Esophagus squamous epithelium (tissue), 5 donors: ENCODE results near the gene DSCAML1. TPM values are rescaled to one million over a fixed set of nuclear protein-coding genes. Genes with fewer than 3 reads are reported as not detected.

Experiments
- DNase-seq: peaks from one replicate; lab custom pipeline; 2025; lab: John Stamatoyannopoulos, UW
- H3K27ac ChIP-seq, 4 donors: fragments of 200-600 bp; sonication (generic); one replicate each; pipeline ENCODE4 v1.5.1; 2016 to 2019; ENCODE audit warnings: mild to moderate bottlenecking in 1 of 4
- H3K27me3 ChIP-seq, 4 donors: fragments of 200-600 bp; sonication (generic); 1 replicate in 3 of 4; 2 replicates in 1 of 4; pipeline versions ENCODE4 v1.5.1 to v1.6.0; 2017 to 2021; ENCODE audit warnings: antibody characterized with exemption in 1 of 4
- H3K36me3 ChIP-seq, 3 donors: fragments of 200-600 bp; sonication (generic); one replicate each; pipeline ENCODE4 v1.5.1; 2016 to 2019
- H3K4me1 ChIP-seq, 3 donors: fragments of 200-600 bp; sonication (generic); one replicate each; pipeline ENCODE4 v1.5.1; 2017 to 2019
- H3K4me3 ChIP-seq, 4 donors: fragments of 200-600 bp; sonication (generic); 1 replicate in 3 of 4; 2 replicates in 1 of 4; pipeline ENCODE4 v1.5.1; 2016 to 2019; ENCODE audit warnings: mild to moderate bottlenecking in 2 of 4, moderate library complexity in 1 of 4
- H3K9me3 ChIP-seq, 3 donors: fragments of 200-600 bp; sonication (generic); one replicate each; pipeline ENCODE4 v1.5.1; 2016 to 2019
- CTCF ChIP-seq, 6 experiments: fragments of 450-650 bp in 4 of 6; fragments of 200-600 bp in 2 of 6; sonication (generic) in 2 of 6; IDR thresholded peaks; one replicate each; pipeline ENCODE4 v1.5.1; 2016 to 2019; ENCODE audit warnings: antibody characterized with exemption in 6 of 6, mild to moderate bottlenecking in 4 of 6, moderate library complexity in 4 of 6
- POLR2A ChIP-seq, 4 donors: fragments of 450-650 bp; IDR thresholded peaks; one replicate each; pipeline ENCODE4 v1.6.1; 2017; ENCODE audit warnings: antibody characterized with exemption in 4 of 4, mild to moderate bottlenecking in 4 of 4, moderate library complexity in 3 of 4
- WGBS, 2 donors: methylation state at CpG; one replicate each; pipeline ENCODE4 v1.1.5; 2018; 5-methylcytosine and 5-hydroxymethylcytosine counted together
- intact Hi-C: fragments of 100-400 bp; cut with DNase I; formaldehyde crosslinking; loops from one replicate; pipeline ENCODE4 v1.15.0; 2022
- total RNA-seq, 4 donors: library from RNA; depleted of rRNA; stranded (reverse); fragments of >200 nt; gene quantifications; one replicate each; pipeline ENCODE4 v1.1.0, GENCODE V29; 2016
- donor health status: DM: yes; HTN: yes; CAD: no.

The DSCAML1 gene
- total RNA-seq, 4 donors from 2014 or later = 0.04 to 0.19 TPM; not detected in 2

DNA sequence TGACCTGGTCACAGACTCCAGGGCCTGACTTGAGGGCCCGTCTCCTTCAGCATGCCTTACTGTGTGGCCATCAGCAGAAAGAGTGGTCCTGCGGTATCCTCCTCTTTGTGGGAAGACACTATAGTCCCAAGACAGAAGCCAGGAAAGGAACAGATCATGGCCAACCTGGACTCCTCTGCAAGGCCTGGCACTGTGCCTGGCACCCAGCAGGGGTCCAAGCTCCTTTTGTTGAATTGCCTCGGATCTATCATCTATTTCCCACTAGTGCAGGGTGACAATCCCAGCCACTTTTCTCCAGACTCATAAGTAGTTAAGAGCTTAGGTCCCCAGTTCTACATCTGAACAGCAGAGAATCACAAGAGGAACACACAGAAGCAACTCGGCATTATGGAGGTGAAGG, 27.0 kb downstream of the DSCAML1 start:
- 78 to 84% methylated on average over 3 to 4 of the region's 4 CpGs for WGBS, 2 donors
- no peak for TF ChIP-seq POLR2A (IDR thresholded peaks at IDR 0.05)
- TF ChIP-seq CTCF (IDR thresholded peaks at IDR 0.05) = no peak
- no peak for DNase-seq

GRCh38 chr11:117769533-117769932, 27.5 kb downstream of the DSCAML1 start:
- H3K27me3 ChIP-seq = peaks cover 0 to 31% (median 0%) of the 10 kb centered on the region in 4 donors
- intact Hi-C loops = no loop called here
- H3K9me3 ChIP-seq = no peaks in the 10 kb centered on the region
- H3K4me3 ChIP-seq = no peak overlapping the region
- no peaks in the 10 kb centered on the region for H3K36me3 ChIP-seq
- WGBS, 2 donors = 77 to 92% methylated on average over 2 of the region's 2 CpGs
- no peak for TF ChIP-seq CTCF (IDR thresholded peaks at IDR 0.05)
- TF ChIP-seq POLR2A (IDR thresholded peaks at IDR 0.05) = no peak
- H3K4me1 ChIP-seq = no peaks in the 10 kb centered on the region
- no peak overlapping the region for H3K27ac ChIP-seq
- no peak for DNase-seq

More for the DNA sequence above, 27.0 kb downstream of the DSCAML1 start:
- Histone ChIP-seq H3K36me3 (no peaks in the 10 kb centered on the region), H3K9me3 (no peaks in the 10 kb centered on the region), H3K27me3 (peaks cover 0 to 34% (median 0%) of the 10 kb centered on the region in 4 donors), H3K4me1 (no peaks in the 10 kb centered on the region), H3K27ac (no peak overlapping the region), H3K4me3 (no peak overlapping the region)
- intact Hi-C loops = no loop called here

DNA sequence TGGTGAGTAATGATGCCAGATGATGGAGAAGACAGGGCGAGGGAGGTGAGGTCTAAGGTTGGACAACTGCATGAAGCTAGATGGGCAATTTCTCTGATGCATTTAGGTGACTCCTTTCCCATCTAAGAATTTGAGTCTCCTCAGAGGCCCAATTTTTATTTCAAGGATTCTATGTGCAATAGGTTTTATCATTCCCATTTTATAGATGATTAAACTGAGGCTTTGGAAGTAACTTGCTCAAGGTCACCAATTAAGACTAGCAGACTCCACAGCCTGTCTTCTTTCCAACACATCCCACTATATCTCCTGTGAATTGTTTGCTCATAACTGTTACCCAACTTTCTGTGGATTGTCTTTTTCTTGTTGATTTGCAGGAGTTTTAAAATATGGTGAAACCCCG, 28.5 kb downstream of the DSCAML1 start:
- TF ChIP-seq CTCF (IDR thresholded peaks at IDR 0.05) (no peak), POLR2A (IDR thresholded peaks at IDR 0.05) (no peak)
- DNase-seq = no peak
- H3K4me1 ChIP-seq = no peaks in the 10 kb centered on the region
- H3K27me3 ChIP-seq = peaks cover 0 to 37% (median 0%) of the 10 kb centered on the region in 4 donors
- no peak overlapping the region for H3K4me3 ChIP-seq
- no peaks in the 10 kb centered on the region for H3K9me3 ChIP-seq
- 89 to 96% methylated on average over 2 of the region's 2 CpGs for WGBS, 2 donors
- no peak overlapping the region for H3K27ac ChIP-seq
- intact Hi-C loops = no loop called here
- no peaks in the 10 kb centered on the region for H3K36me3 ChIP-seq

DNA sequence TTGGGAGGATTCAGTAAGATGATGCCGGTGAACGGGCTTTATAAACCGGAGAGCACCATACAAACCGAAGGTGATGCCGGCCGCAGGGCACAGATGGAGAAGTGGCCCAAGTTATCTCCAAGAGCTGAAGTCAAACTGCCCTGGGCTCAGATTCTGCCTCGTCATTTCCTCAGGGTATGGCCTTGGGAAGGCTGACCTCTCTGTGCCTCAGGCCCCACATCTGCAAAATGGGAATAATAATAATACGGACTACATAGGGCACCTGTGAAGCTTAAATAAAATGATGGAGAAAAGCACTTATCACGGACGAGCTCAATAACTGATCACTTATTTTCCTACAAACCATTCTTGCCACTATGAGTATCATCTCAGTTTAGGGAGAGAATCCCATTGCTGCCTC, 29.9 kb downstream of the DSCAML1 start:
- H3K27me3 ChIP-seq = peaks cover 0 to 41% (median 0%) of the 10 kb centered on the region in 4 donors
- WGBS, 2 donors = 72 to 82% methylated on average over 4 to 10 of the region's 10 CpGs
- H3K4me1 ChIP-seq = no peaks in the 10 kb centered on the region
- DNase-seq = no peak
- intact Hi-C loops = no loop called here
- H3K9me3 ChIP-seq = no peaks in the 10 kb centered on the region
- H3K27ac ChIP-seq = no peak overlapping the region
- H3K4me3 ChIP-seq = no peak overlapping the region
- H3K36me3 ChIP-seq = no peaks in the 10 kb centered on the region
- TF ChIP-seq POLR2A (IDR thresholded peaks at IDR 0.05) (no peak), CTCF (IDR thresholded peaks at IDR 0.05) (no peak)

GRCh38 chr11:117766576-117766975, 30.4 kb downstream of the DSCAML1 start:
- Histone ChIP-seq H3K4me1 (no peaks in the 10 kb centered on the region), H3K27ac (no peak overlapping the region), H3K27me3 (peaks cover 0 to 41% (median 0%) of the 10 kb centered on the region in 4 donors), H3K4me3 (no peak overlapping the region), H3K9me3 (no peaks in the 10 kb centered on the region), H3K36me3 (no peaks in the 10 kb centered on the region)
- DNase-seq = no peak
- intact Hi-C loops = no loop called here
- TF ChIP-seq POLR2A (IDR thresholded peaks at IDR 0.05) (no peak), CTCF (IDR thresholded peaks at IDR 0.05) (no peak)
- 63 to 74% methylated on average over 3 to 4 of the region's 10 CpGs for WGBS, 2 donors
